H9 (cell line): ENCODE results near the gene KCTD6. TPM values are rescaled to one million over a fixed set of nuclear protein-coding genes. Genes with fewer than 3 reads are reported as not detected.

Experiments
- DNase-seq: peaks from one replicate; pipeline ENCODE4 v3.0.0-alpha.2; 2017
- H2AFZ ChIP-seq: one replicate; pipeline ENCODE4 v1.6.1; 2013; ENCODE audit warnings: mild to moderate bottlenecking, low read length, control low read depth, moderate library complexity
- H2AK5ac ChIP-seq: 2 replicates; pipeline ENCODE4 v1.6.1; 2013; ENCODE audit warnings: low read length, control low read depth, mixed read lengths; ENCODE audit not compliant: insufficient read length
- H2BK120ac ChIP-seq: one replicate; pipeline ENCODE4 v1.6.1; 2013; ENCODE audit warnings: low read depth, mild to moderate bottlenecking, low read length, control low read depth, inconsistent platforms; ENCODE audit not compliant: poor library complexity, severe bottlenecking
- H2BK12ac ChIP-seq: 2 replicates; pipeline ENCODE4 v1.6.1; 2013; ENCODE audit warnings: low read length, control low read depth, mixed read lengths, low read depth; ENCODE audit not compliant: insufficient read length
- H2BK15ac ChIP-seq: 2 replicates; pipeline ENCODE4 v1.6.1; 2013; ENCODE audit warnings: low read depth, low read length, control low read depth
- H2BK20ac ChIP-seq: one replicate; pipeline ENCODE4 v1.6.1; 2013; ENCODE audit warnings: low read depth, mild to moderate bottlenecking, low read length, control low read depth, inconsistent platforms; ENCODE audit not compliant: poor library complexity, severe bottlenecking
- H2BK5ac ChIP-seq: 2 replicates; pipeline ENCODE4 v1.6.1; 2013; ENCODE audit warnings: low read length, control low read depth, mixed read lengths; ENCODE audit not compliant: insufficient read length
- H3K14ac ChIP-seq: 2 replicates; pipeline ENCODE4 v1.6.1; 2013; ENCODE audit warnings: low read length, control low read depth; ENCODE audit not compliant: insufficient read depth
- H3K18ac ChIP-seq: 2 replicates; pipeline ENCODE4 v1.6.1; 2013; ENCODE audit warnings: low read depth, mild to moderate bottlenecking, mixed read lengths, low read length, control low read depth; ENCODE audit not compliant: insufficient read length
- H3K23ac ChIP-seq: 2 replicates; pipeline ENCODE4 v1.6.1; 2013; ENCODE audit warnings: low read length, control low read depth, mixed read lengths, low read depth; ENCODE audit not compliant: insufficient read length
- H3K23me2 ChIP-seq: 2 replicates; pipeline ENCODE4 v1.6.1; 2013; ENCODE audit warnings: low read depth, mild to moderate bottlenecking, mixed read lengths, low read length, control low read depth; ENCODE audit not compliant: insufficient read length, poor library complexity, severe bottlenecking
- H3K27ac ChIP-seq: 2 replicates; pipeline ENCODE4 v1.5.1; 2013; ENCODE audit warnings: low read length, control low read depth, mixed read lengths, low read depth; ENCODE audit not compliant: insufficient read length
- H3K27me3 ChIP-seq: 2 replicates; pipeline ENCODE4 v1.6.1; 2013; ENCODE audit warnings: low read length, control low read depth, inconsistent platforms; ENCODE audit not compliant: insufficient read depth
- H3K4ac ChIP-seq: 2 replicates; pipeline ENCODE4 v1.6.1; 2013; ENCODE audit warnings: low read depth, mild to moderate bottlenecking, control low read depth, inconsistent platforms, low read length, moderate library complexity
- H3K4me1 ChIP-seq: 2 replicates; pipeline ENCODE4 v1.6.1; 2013; ENCODE audit warnings: low read length, control low read depth, inconsistent platforms; ENCODE audit not compliant: insufficient read depth
- H3K4me2 ChIP-seq: 2 replicates; pipeline ENCODE4 v1.6.1; 2013; ENCODE audit warnings: low read length, control low read depth, mixed read lengths; ENCODE audit not compliant: insufficient read length, insufficient read depth
- H3K56ac ChIP-seq: 2 replicates; pipeline ENCODE4 v1.6.1; 2013; ENCODE audit warnings: low read depth, mild to moderate bottlenecking, mixed read lengths, low read length, control low read depth; ENCODE audit not compliant: insufficient read length
- H3K79me1 ChIP-seq: 2 replicates; pipeline ENCODE4 v1.6.1; 2013; ENCODE audit warnings: low read depth, mild to moderate bottlenecking, moderate library complexity, low read length, control low read depth, inconsistent platforms; ENCODE audit not compliant: insufficient read depth, poor library complexity, severe bottlenecking
- H3K79me2 ChIP-seq: 2 replicates; pipeline ENCODE4 v1.6.1; 2013; ENCODE audit warnings: low read length, control low read depth, inconsistent platforms; ENCODE audit not compliant: insufficient read depth
- H3K9ac ChIP-seq: 2 replicates; pipeline ENCODE4 v1.6.1; 2013; ENCODE audit warnings: low read length, control low read depth, mixed read lengths; ENCODE audit not compliant: insufficient read length; ENCODE audit errors: extremely low read depth
- H3K9me3 ChIP-seq: one replicate; pipeline ENCODE4 v1.6.1; 2013; ENCODE audit warnings: low read depth, low read length, inconsistent platforms; ENCODE audit not compliant: control insufficient read depth
- H3T11ph ChIP-seq: one replicate; pipeline ENCODE4 v1.6.1; 2013; ENCODE audit warnings: mild to moderate bottlenecking, low read length, control low read depth, inconsistent platforms
- H4K20me1 ChIP-seq: one replicate; pipeline ENCODE4 v1.6.1; 2013; ENCODE audit not compliant: control insufficient read depth, insufficient read length, insufficient read depth
- H4K5ac ChIP-seq: 2 replicates; pipeline ENCODE4 v1.6.1; 2013; ENCODE audit warnings: low read depth, mild to moderate bottlenecking, mixed read lengths, low read length, control low read depth; ENCODE audit not compliant: insufficient read length
- H4K8ac ChIP-seq: replicated peaks from 2 replicates; pipeline ENCODE4 v1.6.1; 2013; ENCODE audit warnings: low read length, control low read depth, mixed read lengths, low read depth; ENCODE audit not compliant: insufficient read length
- H4K91ac ChIP-seq: 2 replicates; pipeline ENCODE4 v1.6.1; 2013; ENCODE audit warnings: low read depth, mild to moderate bottlenecking, moderate library complexity, mixed read lengths, low read length, control low read depth; ENCODE audit not compliant: insufficient read length
- H3K27ac Mint-ChIP-seq, 3 experiments: 2 replicates in 2 of 3; 3 replicates in 1 of 3; pipeline ENCODE4 v1.8.0; 2020 to 2021; ENCODE audit warnings: mixed read lengths in 3 of 3, mild to moderate bottlenecking in 1 of 3, moderate library complexity in 1 of 3
- H3K27me3 Mint-ChIP-seq: 2 replicates; pipeline ENCODE4 v1.8.0; 2021; ENCODE audit warnings: low read depth, mild to moderate bottlenecking, moderate library complexity, mixed read lengths
- H3K36me3 Mint-ChIP-seq, 3 experiments: 2 replicates in 2 of 3; 3 replicates in 1 of 3; pipeline ENCODE4 v1.8.0; 2020 to 2021; ENCODE audit warnings: low read depth in 3 of 3, mixed read lengths in 3 of 3; ENCODE audit not compliant: insufficient read depth in 1 of 3
- H3K4me1 Mint-ChIP-seq, 2 experiments: 2 replicates each; pipeline ENCODE4 v1.8.0; 2020; ENCODE audit warnings: mixed read lengths in 2 of 2
- H3K4me3 Mint-ChIP-seq, 2 experiments: 2 replicates in 1 of 2; 3 replicates in 1 of 2; pipeline ENCODE4 v1.8.0; 2020 to 2021; ENCODE audit warnings: mild to moderate bottlenecking in 2 of 2, mixed read lengths in 2 of 2, moderate library complexity in 1 of 2
- H3K9me3 Mint-ChIP-seq, 2 experiments: 2 replicates in 1 of 2; 3 replicates in 1 of 2; pipeline ENCODE4 v1.8.0; 2020; ENCODE audit warnings: mild to moderate bottlenecking in 2 of 2, mixed read lengths in 2 of 2, moderate library complexity in 1 of 2
- WGBS: extraction: QIAGEN DNeasy Blood & Tissue Kit; methylation state at CpG from one replicate; pipeline ENCODE4 v1.1.7; 2013; ENCODE audit warnings: missing lambda C conversion rate, low lambda C conversion rate, mixed read lengths; ENCODE audit not compliant: insufficient read length; ENCODE audit errors: extremely low coverage; 5-methylcytosine and 5-hydroxymethylcytosine counted together
- total RNA-seq: library from RNA; stranded (reverse); gene quantifications from 2 replicates; pipeline ENCODE4 v1.2.1, GENCODE V29; 2021
- TF ChIP-seq, protein P1 (sequence below): fragments of 200-600 bp; sonication (generic); conservative IDR thresholded peaks from 3 replicates; pipeline ENCODE4 v1.8.0; 2021; ENCODE audit warnings: antibody characterized with exemption, mild to moderate bottlenecking

The KCTD6 gene
- total RNA-seq, 1 experiment from 2014 or later: 14.2 TPM

DNA sequence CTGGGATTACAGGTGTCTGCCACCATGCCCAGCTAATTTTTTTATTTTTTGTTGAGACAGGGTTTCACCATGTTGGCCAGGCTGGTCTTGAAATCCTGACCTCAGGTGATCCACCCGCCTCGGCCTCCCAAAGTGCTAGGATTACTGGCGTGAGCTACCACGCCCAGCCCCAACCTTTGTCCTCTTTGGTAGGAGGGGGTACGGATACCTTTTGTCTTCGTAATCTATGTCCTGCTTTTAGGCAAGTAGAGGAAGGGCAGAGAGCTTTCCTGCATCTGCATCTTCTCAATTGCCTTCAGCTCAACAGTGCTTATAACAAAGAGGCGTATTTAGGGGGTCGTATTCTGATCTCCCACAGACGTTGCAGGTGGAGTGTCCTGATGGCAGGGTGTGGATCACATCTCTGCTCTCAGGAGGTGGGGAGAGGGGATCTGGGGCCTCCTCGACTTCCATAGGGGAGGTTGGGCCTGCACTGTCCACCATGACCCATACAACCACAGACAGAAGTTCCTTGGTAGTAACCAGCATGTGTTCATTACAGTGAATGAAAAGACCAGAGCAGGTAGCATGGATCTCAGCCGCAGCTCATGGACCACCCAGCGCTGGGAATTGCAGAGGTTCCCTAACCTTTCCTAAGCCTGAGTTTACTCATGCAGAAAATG, 21.4 kb upstream of the KCTD6 start:
- H3T11ph ChIP-seq: no peak overlapping the region
- H2BK5ac ChIP-seq: no peak overlapping the region
- no peak overlapping the region for H3K27ac ChIP-seq

More for the DNA sequence above, 21.4 kb upstream of the KCTD6 start:
- Histone ChIP-seq H2BK120ac (no peak overlapping the region), H3K14ac (no peak overlapping the region), H3K23ac (no peak overlapping the region), H4K20me1 (no peaks in the 10 kb centered on the region), H4K5ac (no peak overlapping the region), H3K4me2 (no peak overlapping the region), H3K4me1 (peaks cover 6% of the 10 kb centered on the region), H2AK5ac (no peak overlapping the region), H3K79me1 (no peaks in the 10 kb centered on the region), H3K18ac (no peak overlapping the region), H2BK15ac (no peak overlapping the region), H3K9me3 (no peaks in the 10 kb centered on the region), H4K91ac (no peak overlapping the region), H4K8ac (no peak overlapping the region), H3K27me3 (no peaks in the 10 kb centered on the region), H3K9ac (no peak overlapping the region), H3K4ac (no peak overlapping the region), H2AFZ (no peak overlapping the region), H3K79me2 (no peaks in the 10 kb centered on the region), H2BK12ac (no peak overlapping the region), H2BK20ac (no peak overlapping the region), H3K23me2 (no peaks in the 10 kb centered on the region), H3K56ac (no peak overlapping the region)
- H3K4me1 Mint-ChIP-seq: peaks cover 19 to 23% of the 10 kb centered on the region in 2 experiments
- peaks cover 2% of the 10 kb centered on the region; the same call in 1 of the 2 replicates for H3K27me3 Mint-ChIP-seq
- TF ChIP-seq, protein P1, sequence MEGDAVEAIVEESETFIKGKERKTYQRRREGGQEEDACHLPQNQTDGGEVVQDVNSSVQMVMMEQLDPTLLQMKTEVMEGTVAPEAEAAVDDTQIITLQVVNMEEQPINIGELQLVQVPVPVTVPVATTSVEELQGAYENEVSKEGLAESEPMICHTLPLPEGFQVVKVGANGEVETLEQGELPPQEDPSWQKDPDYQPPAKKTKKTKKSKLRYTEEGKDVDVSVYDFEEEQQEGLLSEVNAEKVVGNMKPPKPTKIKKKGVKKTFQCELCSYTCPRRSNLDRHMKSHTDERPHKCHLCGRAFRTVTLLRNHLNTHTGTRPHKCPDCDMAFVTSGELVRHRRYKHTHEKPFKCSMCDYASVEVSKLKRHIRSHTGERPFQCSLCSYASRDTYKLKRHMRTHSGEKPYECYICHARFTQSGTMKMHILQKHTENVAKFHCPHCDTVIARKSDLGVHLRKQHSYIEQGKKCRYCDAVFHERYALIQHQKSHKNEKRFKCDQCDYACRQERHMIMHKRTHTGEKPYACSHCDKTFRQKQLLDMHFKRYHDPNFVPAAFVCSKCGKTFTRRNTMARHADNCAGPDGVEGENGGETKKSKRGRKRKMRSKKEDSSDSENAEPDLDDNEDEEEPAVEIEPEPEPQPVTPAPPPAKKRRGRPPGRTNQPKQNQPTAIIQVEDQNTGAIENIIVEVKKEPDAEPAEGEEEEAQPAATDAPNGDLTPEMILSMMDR: no peak
- DNase-seq: no peak
- peak overlapping the region in 2 of 3 experiments; percentile 32 to 88; a peak in 2 of 7 replicates for H3K27ac Mint-ChIP-seq
- no CpG with 5 or more reads among the region's 12 CpGs for WGBS
- H3K9me3 Mint-ChIP-seq: no peaks in the 10 kb centered on the region
- H3K36me3 Mint-ChIP-seq: no peaks in the 10 kb centered on the region
- H3K4me3 Mint-ChIP-seq: no peak overlapping the region
